Measurements from ENCODE around the gene NHS.

DNA sequence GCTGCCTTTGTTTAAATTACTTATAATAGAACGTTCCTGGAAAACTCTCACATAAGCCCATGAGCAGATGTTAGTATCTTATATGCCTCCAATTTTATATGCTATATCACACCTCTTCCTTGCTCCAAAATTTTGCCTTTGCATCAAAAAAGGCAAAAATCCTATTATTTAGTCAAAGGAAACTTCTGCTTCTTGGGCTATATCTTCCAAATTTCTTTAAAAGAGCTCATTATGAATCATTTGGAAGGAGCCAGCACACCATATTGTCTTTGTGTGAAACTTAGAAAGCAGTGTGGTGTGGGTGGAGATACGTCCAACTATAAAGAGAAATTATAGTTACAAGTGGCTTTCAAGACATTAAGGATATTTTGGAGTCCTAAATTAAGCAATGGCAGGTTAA lies 35.7 kb downstream of the NHS start:
- TF ChIP-seq CTCF (IDR thresholded peaks at IDR 0.05) (no peak), POLR2A (IDR thresholded peaks at IDR 0.05) (no peak)
